Right lobe of liver (tissue), 6 donors: ENCODE data around the gene EPS8. TPM values are rescaled to one million over a fixed set of nuclear protein-coding genes. Genes with fewer than 3 reads are reported as not detected.

Experiments
- ATAC-seq, 4 donors: fragments of 200-7000 bp; cut with Tn5 transposase; one replicate each; pipeline ENCODE4 v1.9.1; 2020; ENCODE audit warnings: mild to moderate bottlenecking in 4 of 4, moderate library complexity in 4 of 4
- DNase-seq, 3 donors: peaks; one replicate each; pipeline ENCODE4 v3.0.0-alpha.2; 2020
- H3K27ac ChIP-seq, 3 donors: fragments of 200-600 bp; one replicate each; pipeline ENCODE4 v1.8.0; 2022
- H3K27me3 ChIP-seq, 2 donors: fragments of 200-600 bp; one replicate each; pipeline ENCODE4 v1.8.0; 2022
- H3K36me3 ChIP-seq, 4 donors: fragments of 200-600 bp; sonication (generic) in 1 of 4; one replicate each; pipeline versions ENCODE4 v1.5.1 to v1.8.0; 2017 to 2022; ENCODE audit warnings: control low read depth in 1 of 4
- H3K4me1 ChIP-seq, 4 donors: fragments of 200-600 bp; sonication (generic) in 1 of 4; one replicate each; pipeline versions ENCODE4 v1.5.1 to v1.8.0; 2017 to 2022; ENCODE audit warnings: control low read depth in 1 of 4
- H3K4me3 ChIP-seq, 3 donors: fragments of 200-600 bp; one replicate each; pipeline ENCODE4 v1.8.0; 2022
- H3K9me3 ChIP-seq, 4 donors: fragments of 200-600 bp; sonication (generic) in 1 of 4; one replicate each; pipeline versions ENCODE4 v1.5.1 to v1.8.0; 2017 to 2022; ENCODE audit warnings: control low read depth in 1 of 4
- CTCF ChIP-seq, 4 donors: fragments of 200-600 bp in 3 of 4; fragments of 450-650 bp in 1 of 4; IDR thresholded peaks; one replicate each; pipeline versions ENCODE4 v1.5.1 to v1.8.0; 2016 to 2022; ENCODE audit warnings: antibody characterized with exemption in 4 of 4, mild to moderate bottlenecking in 2 of 4
- POLR2A ChIP-seq: fragments of 450-650 bp; IDR thresholded peaks from one replicate; pipeline ENCODE4 v1.6.1; 2017; ENCODE audit warnings: antibody characterized with exemption, mild to moderate bottlenecking
- WGBS: methylation state at CpG from one replicate; pipeline ENCODE4 v1.1.6; 2018; ENCODE audit warnings: low coverage, low lambda C conversion rate; ENCODE audit not compliant: insufficient coverage; ENCODE audit errors: missing lambda C conversion rate; 5-methylcytosine and 5-hydroxymethylcytosine counted together
- intact Hi-C, 2 donors: fragments of 100-400 bp; cut with DNase I; formaldehyde crosslinking; loops; one replicate each; pipeline versions ENCODE4 v1.11.2 to v1.14.1; 2022
- total RNA-seq, 6 experiments: library from RNA; depleted of rRNA in 2 of 6; stranded (reverse); fragments of >200 nt in 2 of 6; fragmentation: NEBNext Ultra II Directional in 3 of 6; extraction: Animal tissue kit (Norgen Biotek cat#: 25700) in 3 of 6; gene quantifications; one replicate each; pipeline versions ENCODE4 v1.1.0 to v1.2.4, GENCODE V29; 2016 to 2023
- donor health status: DM: no; HTN: yes; CAD: no.
- donor health status: DM: no; HTN: no; CAD: no.
- donor health status: DM: no; HTN: no; CAD: no.
- donor health status: DM: no; HTN: yes; CAD: no.
- donor health status: DM: no; HTN: yes; CAD: no.

EPS8 gene
- total RNA-seq, 6 experiments from 2014 or later = 21.3 to 44.8 (median 28.2) TPM

- Histone ChIP-seq H3K9me3 (no peaks in the 10 kb centered on the region), H3K27me3 (no peaks in the 10 kb centered on the region), H3K27ac (no peak overlapping the region), H3K36me3 (no peaks in the 10 kb centered on the region), H3K4me3 (no peak overlapping the region), H3K4me1 (no peaks in the 10 kb centered on the region)
- 71% methylated on average over 1 of the region's 1 CpG for WGBS
- no peak for DNase-seq
- ATAC-seq = no peak
- intact Hi-C loops = no loop called here
- TF ChIP-seq POLR2A (no peak), CTCF (IDR thresholded peaks at IDR 0.05) (no peak)
These were observed 110.0 kb downstream of the EPS8 start for GRCh38 chr12:15679151-15679550.

- H3K36me3 ChIP-seq = no peaks in the 10 kb centered on the region
- WGBS = 89% methylated on average over 3 of the region's 3 CpGs
- H3K27me3 ChIP-seq = no peaks in the 10 kb centered on the region
- H3K9me3 ChIP-seq = no peaks in the 10 kb centered on the region
- no peak for DNase-seq
- H3K4me3 ChIP-seq = no peak overlapping the region
- no peak overlapping the region for H3K27ac ChIP-seq
- TF ChIP-seq CTCF (IDR thresholded peaks at IDR 0.05) (no peak), POLR2A (no peak)
- intact Hi-C loops = no loop called here
- H3K4me1 ChIP-seq = no peaks in the 10 kb centered on the region
- ATAC-seq = no peak
These were observed 111.4 kb downstream of the EPS8 start for GRCh38 chr12:15677726-15678201.

GRCh38 chr12:15677228-15677627 lies 112.0 kb downstream of the EPS8 start:
- Histone ChIP-seq H3K9me3 (no peaks in the 10 kb centered on the region), H3K4me1 (no peaks in the 10 kb centered on the region), H3K27ac (no peak overlapping the region), H3K4me3 (no peak overlapping the region), H3K27me3 (no peaks in the 10 kb centered on the region), H3K36me3 (no peaks in the 10 kb centered on the region)
- no peak for DNase-seq
- WGBS = 73% methylated on average over 3 of the region's 3 CpGs
- ATAC-seq = no peak
- TF ChIP-seq POLR2A (no peak), CTCF (IDR thresholded peaks at IDR 0.05) (no peak)
- intact Hi-C loops = no loop called here

GRCh38 chr12:15672671-15673270 lies 116.4 kb downstream of the EPS8 start:
- peaks cover 0 to 5% (median 0%) of the 10 kb centered on the region in 4 donors for H3K36me3 ChIP-seq
- H3K4me3 ChIP-seq = no peak overlapping the region
- DNase-seq (no peak), ATAC-seq (no peak)
- H3K9me3 ChIP-seq = no peaks in the 10 kb centered on the region
- no peak overlapping the region for H3K27ac ChIP-seq
- 90% methylated on average over 5 of the region's 5 CpGs for WGBS
- H3K27me3 ChIP-seq = no peaks in the 10 kb centered on the region
- intact Hi-C loops = no loop called here
- no peak for TF ChIP-seq POLR2A
- no peak for TF ChIP-seq CTCF (IDR thresholded peaks at IDR 0.05)
- no peaks in the 10 kb centered on the region for H3K4me1 ChIP-seq
